Left lung (tissue), 10 donors: Measurements from ENCODE around the gene QSER1. TPM values are rescaled to one million over a fixed set of nuclear protein-coding genes. Genes with fewer than 3 reads are reported as not detected.
"Not testable (repeated sequence)": the region's sequence is repeated elsewhere in the genome, so short reads cannot be mapped to it uniquely, and the experiment has no call there.

Experiments used
- ATAC-seq: fragments of 200-7000 bp; cut with Tn5 transposase; one replicate; pipeline ENCODE4 v1.9.1; 2020; ENCODE audit warnings: moderate library complexity
- DNase-seq, 4 donors: peaks; one replicate each; pipeline ENCODE4 v3.0.0-alpha.2; 2013 to 2020
- H3K27ac ChIP-seq, 2 donors: fragments of 200-600 bp; sonication (generic) in 1 of 2; one replicate each; pipeline versions ENCODE4 v1.5.0 to v1.8.0; 2020 to 2021
- H3K27me3 ChIP-seq, 2 donors: fragments of 200-600 bp; sonication (generic) in 1 of 2; one replicate each; pipeline versions ENCODE4 v1.5.0 to v1.8.0; 2020 to 2021
- H3K36me3 ChIP-seq, 2 donors: fragments of 200-600 bp; sonication (generic) in 1 of 2; one replicate each; pipeline versions ENCODE4 v1.5.0 to v1.8.0; 2020 to 2021
- H3K4me1 ChIP-seq, 2 donors: fragments of 200-600 bp; one replicate each; pipeline ENCODE4 v1.8.0; 2021
- H3K4me3 ChIP-seq, 2 donors: fragments of 200-600 bp; sonication (generic) in 1 of 2; one replicate each; pipeline versions ENCODE4 v1.5.0 to v1.8.0; 2020 to 2021; ENCODE audit warnings: mild to moderate bottlenecking in 1 of 2
- H3K9me3 ChIP-seq, 2 donors: fragments of 200-600 bp; sonication (generic) in 1 of 2; one replicate each; pipeline versions ENCODE4 v1.5.0 to v1.8.0; 2020 to 2021
- CTCF ChIP-seq, 2 donors: fragments of 200-600 bp; sonication (generic) in 1 of 2; IDR thresholded peaks; one replicate each; pipeline versions ENCODE4 v1.5.0 to v1.8.0; 2021; ENCODE audit warnings: antibody characterized with exemption in 2 of 2
- intact Hi-C, 2 donors: fragments of 100-400 bp; cut with DNase I; formaldehyde crosslinking; loops; one replicate each; pipeline versions ENCODE4 v1.11.2 to v1.14.2; 2022
- polyA plus RNA-seq, 6 donors: library from polyadenylated mRNA; unstranded; fragments of 120-200 nt; gene quantifications; one replicate each; pipeline ENCODE4 v1.2.1, GENCODE V29; 2013; ENCODE audit not compliant: insufficient read length in 6 of 6
- total RNA-seq, 2 donors: library from RNA; stranded (reverse); fragmentation: NEBNext Ultra II Directional; extraction: Animal tissue kit (Norgen Biotek cat#: 25700); gene quantifications; one replicate each; pipeline ENCODE4 v1.2.1, GENCODE V29; 2021
- donor health status: DM: no; HTN: yes; CAD: no.
- donor health status: DM: no; HTN: no; CAD: no.

Gene QSER1
- total and polyA plus RNA-seq, 8 donors, result 23.4 to 47.4 (median 41.0) TPM

GRCh38 chr11:33028537-33028914, 135.9 kb downstream of the QSER1 start:
- no peaks in the 10 kb centered on the region for H3K36me3 ChIP-seq
- no peak overlapping the region for H3K4me3 ChIP-seq
- peak overlapping the region in 1 of 2 donors; percentile 18 for H3K27ac ChIP-seq
- no peak for TF ChIP-seq CTCF (IDR thresholded peaks at IDR 0.05)
- DNase-seq (no peak), ATAC-seq (no peak)
- no peaks in the 10 kb centered on the region for H3K9me3 ChIP-seq
- intact Hi-C loops, result no loop called here
- no peaks in the 10 kb centered on the region for H3K27me3 ChIP-seq
- no peaks in the 10 kb centered on the region for H3K4me1 ChIP-seq

- H3K4me3 ChIP-seq, DNase-seq, ATAC-seq, H3K9me3 ChIP-seq, H3K36me3 ChIP-seq, H3K4me1 ChIP-seq, H3K27ac ChIP-seq, H3K27me3 ChIP-seq, intact Hi-C loops: not testable (repeated sequence)
Measured at GRCh38 chr11:33029218-33029617, 136.6 kb downstream of the QSER1 start.

Other genes with a start within 250 kb of the QSER1 start
- gene CCDC73, start 98.1 kb upstream of the QSER1 start, total RNA-seq, result under 1 TPM in 1 of 2 donors, not detected in 1; 0.18 TPM
- gene CCDC73, start 98.1 kb upstream of the QSER1 start, polyA plus RNA-seq, result under 1 TPM; 0.08 to 0.57 (median 0.11) TPM
- 10 to 100 TPM; 12.6 to 14.2 TPM for gene PRRG4, start 62.9 kb upstream of the QSER1 start, total RNA-seq
- 1 to 10 TPM; 1.3 to 2.6 (median 2.3) TPM for gene PRRG4, start 62.9 kb upstream of the QSER1 start, polyA plus RNA-seq
- 1 to 10 TPM; 1.2 to 1.7 TPM for gene DEPDC7, start 123.1 kb downstream of the QSER1 start, total RNA-seq
- 10 to 100 TPM; 17.6 to 23.5 (median 19.7) TPM for gene DEPDC7, start 123.1 kb downstream of the QSER1 start, polyA plus RNA-seq
- 10 to 100 TPM; 15.6 to 25.9 TPM for gene TCP11L1, start 146.8 kb downstream of the QSER1 start, total RNA-seq
- 10 to 100 TPM; 13.9 to 18.0 (median 15.5) TPM for gene TCP11L1, start 146.8 kb downstream of the QSER1 start, polyA plus RNA-seq